Left cardiac atrium (tissue), 4 donors: Measurements from ENCODE around the gene FLCN. TPM values are rescaled to one million over a fixed set of nuclear protein-coding genes. Genes with fewer than 3 reads are reported as not detected.

Source experiments
- ATAC-seq, 2 donors: fragments of 200-7000 bp; cut with Tn5 transposase; one replicate each; pipeline ENCODE4 v1.9.1; 2020; ENCODE audit warnings: mild to moderate bottlenecking in 2 of 2, moderate library complexity in 2 of 2
- DNase-seq: peaks from one replicate; pipeline ENCODE4 v3.0.0-alpha.2; 2020
- intact Hi-C, 2 donors: fragments of 100-400 bp; cut with DNase I; formaldehyde crosslinking; loops; one replicate each; pipeline versions ENCODE4 v1.14.1 to v1.15.1; 2022 to 2023
- total RNA-seq, 2 donors: library from RNA; stranded (reverse); fragmentation: NEBNext Ultra II Directional; extraction: Animal tissue kit (Norgen Biotek cat#: 25700); gene quantifications; one replicate each; pipeline ENCODE4 v1.2.1, GENCODE V29; 2021
- donor health status: DM: no; HTN: yes; CAD: no.
- donor health status: DM: no; HTN: yes; CAD: no; lungs with severe emphysema.
- donor health status: DM: yes; HTN: yes; CAD: no.
- donor health status: Dilated cardiomyopathy.

The FLCN gene
- total RNA-seq, 2 donors from 2014 or later: 36.6 to 48.4 TPM

DNA sequence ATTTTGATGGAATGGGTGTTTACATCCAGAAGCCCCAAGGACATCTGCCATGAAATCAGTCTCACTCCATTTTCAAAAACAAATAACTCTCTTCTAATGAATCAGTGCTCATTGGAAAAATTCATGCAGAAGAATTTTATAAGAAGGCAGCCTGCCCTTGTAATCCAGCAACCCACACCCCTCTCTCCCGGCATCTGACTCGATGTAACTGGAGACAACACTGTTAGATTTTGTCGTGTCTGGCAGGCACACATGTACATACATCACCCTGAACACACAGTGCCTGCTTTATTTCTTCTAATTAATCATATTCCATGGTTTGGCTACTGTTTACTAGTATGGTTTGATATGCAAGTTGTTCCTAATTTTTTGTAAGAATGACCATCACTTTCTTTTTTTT is 19.0 kb downstream of the FLCN start:
- DNase-seq: no peak
- intact Hi-C loops: no loop called here
- no peak for ATAC-seq

DNA sequence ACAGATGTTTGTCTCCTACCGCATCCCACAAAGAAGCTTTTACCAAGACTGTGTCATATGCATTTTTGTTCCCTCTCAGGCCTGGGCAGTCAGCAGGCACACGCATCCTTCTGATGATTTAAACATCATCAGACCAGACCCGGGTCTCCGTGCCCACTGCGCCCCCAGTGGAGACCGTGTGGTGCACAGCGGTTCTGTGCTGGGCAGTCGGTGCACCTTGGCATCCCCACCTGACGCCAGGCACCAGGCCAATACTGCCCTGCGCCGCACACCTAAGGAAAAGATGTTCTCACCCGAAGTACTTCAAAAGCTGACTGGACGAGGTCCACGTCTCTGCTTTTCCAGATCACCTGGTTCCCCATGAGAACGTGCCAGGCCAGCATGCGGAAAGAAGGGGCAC is 20.2 kb downstream of the FLCN start:
- DNase-seq (no peak), ATAC-seq (no peak)
- intact Hi-C loops: no loop called here

DNA sequence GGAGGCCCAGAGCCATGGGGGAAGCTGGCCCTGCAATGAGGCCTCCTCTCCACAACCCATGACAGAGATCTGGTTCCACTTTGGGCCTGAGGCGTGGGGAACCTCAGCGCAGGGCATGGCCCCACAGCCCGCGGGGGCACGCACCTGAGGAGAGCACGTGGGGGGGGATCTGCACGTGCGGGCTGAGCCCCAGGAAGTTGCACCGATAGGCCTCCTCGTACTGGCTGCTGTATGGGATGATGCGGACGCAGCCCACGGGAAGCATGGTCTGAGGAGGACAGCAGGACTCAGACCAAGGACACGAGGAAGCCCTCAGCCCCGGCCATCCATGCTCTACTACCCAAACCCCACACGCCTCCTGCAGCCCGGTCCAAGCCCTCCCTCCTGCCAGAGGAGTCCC is 20.7 kb downstream of the FLCN start:
- no peak for DNase-seq
- no peak for ATAC-seq
- intact Hi-C loops: no loop called here

DNA sequence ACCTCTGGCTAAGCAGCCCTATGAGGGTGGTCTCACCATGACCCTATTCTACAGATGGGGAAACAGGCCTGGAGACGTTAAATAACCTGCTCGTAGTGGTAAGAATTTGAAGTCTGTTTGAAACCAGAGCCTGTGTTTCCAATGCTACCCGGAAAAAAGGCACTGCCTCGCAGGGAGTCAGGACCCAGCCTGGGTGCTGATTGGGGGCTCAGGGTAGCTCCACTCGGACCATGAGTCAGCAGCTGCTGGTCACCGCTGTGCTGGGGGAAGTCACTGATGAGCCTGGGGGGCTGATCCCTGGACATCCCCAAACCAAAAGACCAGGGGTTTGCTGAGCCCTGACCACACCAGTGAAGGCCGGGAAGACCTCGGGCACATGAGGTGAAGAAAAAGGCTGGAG is 21.4 kb downstream of the FLCN start:
- DNase-seq (no peak), ATAC-seq (no peak)
- intact Hi-C loops: no loop called here

DNA sequence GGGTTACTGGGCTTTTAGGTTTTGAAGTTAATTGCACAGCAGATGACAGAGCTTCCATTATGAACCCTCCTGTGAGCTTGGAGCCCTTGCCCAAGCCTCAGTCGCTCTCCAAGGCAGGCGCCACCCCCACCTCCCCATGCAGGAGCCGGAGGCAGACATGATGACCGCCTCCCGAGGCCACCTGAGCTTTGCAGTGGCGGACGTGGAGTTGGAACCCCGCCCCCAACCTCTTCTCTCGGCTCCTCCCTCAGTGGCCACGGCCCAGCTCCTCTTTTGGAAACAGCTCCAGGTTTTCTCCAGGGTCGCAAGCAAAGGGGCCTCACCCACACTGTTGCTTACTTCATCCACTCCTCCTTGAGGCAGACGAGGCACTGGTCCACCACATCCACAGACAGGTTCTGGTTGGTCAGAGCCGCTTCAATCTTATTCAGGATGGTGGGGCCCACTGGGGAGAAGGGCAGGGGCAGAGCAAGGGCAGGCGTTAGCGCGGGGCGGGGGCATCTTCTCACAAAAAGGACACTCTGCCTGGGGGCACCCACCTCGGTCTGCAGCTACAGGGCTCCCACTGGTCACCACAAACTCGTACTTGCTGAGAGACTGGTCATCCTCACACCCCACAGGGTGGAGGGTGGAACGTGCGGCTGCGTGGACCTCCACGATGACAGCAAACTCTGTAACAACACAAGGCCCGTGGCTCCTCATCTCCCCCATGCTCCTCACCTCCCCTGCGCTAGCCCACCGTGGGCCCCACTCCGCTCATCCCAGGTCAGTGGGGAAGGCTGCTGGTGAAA is 22.1 kb downstream of the FLCN start:
- intact Hi-C loops: no loop called here
- no peak for ATAC-seq
- no peak for DNase-seq

DNA sequence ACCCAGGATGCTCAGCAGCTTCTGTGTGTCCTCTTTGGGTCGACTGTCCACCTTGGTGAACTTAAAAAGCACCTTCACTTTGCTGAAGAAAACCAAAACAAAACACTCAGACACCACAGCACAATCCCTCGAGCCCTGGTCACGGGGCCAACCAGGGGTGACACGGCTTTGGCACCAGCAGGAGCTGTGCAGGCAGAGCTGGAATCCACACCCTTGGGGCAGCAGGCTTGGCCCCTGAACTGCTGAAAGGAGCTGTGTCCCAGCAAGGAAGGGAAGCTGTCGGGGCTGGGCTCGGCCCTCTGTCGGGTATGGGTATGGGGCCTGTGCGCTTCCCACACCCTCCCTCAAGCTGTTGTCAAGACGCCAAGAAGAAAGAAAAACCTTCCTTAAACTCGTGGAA is 23.2 kb downstream of the FLCN start:
- ATAC-seq (peak in 1 of 2 donors; percentile 62), DNase-seq (no peak)
- intact Hi-C loops: no loop called here

DNA sequence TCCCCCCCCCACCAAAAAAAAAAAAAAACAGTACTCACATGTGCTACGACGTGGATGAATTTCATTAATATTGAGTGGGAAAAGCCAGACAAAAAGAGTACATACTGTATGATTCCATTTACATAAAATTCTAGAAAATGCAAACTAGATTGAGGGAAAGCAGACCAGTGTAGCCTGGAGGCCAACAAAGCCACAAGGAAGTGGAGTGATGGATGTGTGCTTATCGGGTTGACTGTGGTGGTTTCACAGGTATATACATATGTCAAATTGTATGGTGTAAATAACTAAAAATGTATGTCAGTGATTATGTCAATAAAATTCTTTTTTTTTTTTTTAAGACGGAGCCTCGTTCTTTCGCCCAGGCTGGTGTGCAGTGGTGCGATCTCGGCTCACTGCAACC is 29.0 kb downstream of the FLCN start:
- DNase-seq (no peak), ATAC-seq (no peak)
- intact Hi-C loops: no loop called here

DNA sequence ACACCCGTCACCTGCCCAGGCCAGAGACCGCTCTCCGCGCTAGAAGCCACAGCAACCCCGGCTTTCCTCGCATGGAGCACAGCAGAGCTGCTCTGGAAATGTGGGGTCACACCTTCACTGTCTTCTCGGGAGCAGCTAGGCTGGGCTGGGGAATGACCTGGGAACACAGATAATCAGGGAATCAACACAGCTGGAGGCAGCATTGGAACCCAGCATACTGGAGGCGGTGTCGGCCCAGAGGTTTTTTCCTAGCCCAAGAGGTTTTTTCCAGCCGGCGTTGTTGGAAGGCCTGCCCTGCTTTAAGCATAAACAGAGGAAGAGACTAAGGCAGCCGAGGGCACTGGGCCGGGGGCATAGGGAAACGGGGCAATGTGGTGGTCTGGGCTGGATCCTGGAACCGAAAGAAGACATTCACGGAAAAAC is 30.0 kb downstream of the FLCN start:
- intact Hi-C loops: no loop called here
- no peak for DNase-seq
- peak in 1 of 2 donors; percentile 7 for ATAC-seq

DNA sequence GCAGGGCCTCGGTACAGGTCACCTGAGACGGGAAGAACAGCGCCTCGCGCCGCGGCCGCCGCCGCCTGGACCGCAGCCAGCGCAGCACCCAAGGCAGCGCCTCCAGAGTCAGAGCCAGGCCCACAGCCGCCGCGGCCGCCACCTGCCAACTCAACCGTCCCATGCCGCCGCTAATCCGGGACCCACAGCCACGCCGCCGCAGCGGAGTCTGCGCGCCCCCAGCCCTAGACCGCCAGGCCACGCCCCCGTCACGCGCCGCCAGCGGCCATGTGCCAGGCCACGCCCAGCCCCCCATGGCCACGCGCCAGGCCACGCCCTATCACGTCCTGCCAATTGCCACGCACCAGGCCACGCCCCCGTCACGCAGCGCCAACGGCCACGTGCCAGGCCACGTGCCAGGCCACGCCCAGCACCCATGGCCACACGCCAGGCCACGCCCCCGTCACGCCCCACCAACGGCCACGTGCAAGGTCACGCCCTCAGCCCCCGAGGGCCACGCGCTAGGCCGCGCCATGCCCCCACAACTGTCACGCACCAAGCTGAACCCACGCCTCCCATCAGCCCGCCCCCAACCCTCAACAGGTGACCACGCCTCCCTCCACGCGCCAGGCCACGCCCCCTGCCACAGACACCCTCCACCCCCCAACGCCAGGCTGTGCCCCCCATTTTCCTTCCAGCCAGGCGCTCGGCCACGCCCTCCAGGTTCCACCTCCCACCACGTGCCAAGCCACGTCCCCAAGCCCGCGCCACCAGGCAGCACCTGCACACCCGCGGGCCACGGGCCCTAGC is 30.6 kb downstream of the FLCN start, which contains the start of gene PLD6:
Gene PLD6, minus strand, starts transcription at position 210 of the 789 bp plus-strand sequence. Its CDS starts 47 bp downstream, at position 163.
- intact Hi-C loops: no loop called here
- peak; percentile 83 for DNase-seq
- ATAC-seq: peak; percentile 71 to 72

DNA sequence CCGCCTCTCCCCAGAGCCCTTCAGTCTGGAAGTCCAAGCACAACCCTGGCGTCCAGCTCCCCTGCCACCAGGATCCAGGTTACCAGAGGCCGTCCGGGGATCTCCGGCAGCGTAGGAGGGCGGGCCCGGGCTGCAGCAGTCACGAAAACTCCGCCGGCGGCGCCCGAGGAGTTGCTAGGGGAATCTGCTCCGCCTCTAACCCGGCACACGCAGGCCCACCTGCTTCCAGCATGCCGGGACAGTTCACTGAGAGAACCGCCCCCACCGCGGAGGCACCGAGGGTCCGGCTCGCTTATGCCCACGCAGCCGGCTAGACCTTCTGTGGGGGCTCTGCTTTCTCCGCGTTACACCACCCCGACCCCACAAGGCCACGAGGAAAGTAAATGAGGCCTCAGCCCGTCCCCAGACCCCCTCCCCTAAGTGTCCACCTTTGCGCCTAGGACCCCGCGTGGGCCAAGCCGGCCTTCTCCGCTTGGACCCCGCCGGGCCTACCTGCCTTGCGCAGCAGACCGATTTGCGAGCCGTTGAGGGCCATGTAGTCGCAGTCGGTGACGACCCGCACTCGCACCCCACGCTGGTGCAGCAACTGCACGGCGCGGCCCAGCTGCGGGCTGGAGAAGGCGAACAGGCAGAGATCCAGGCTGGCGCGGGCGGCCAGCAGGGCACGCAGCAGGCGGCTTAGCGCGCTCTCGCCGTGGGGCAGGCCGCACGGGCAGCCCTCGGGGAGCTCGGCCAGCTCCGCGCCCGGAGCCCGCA is 31.4 kb downstream of the FLCN start:
- peak; percentile 38 to 61 for ATAC-seq
- peak; percentile 57 for DNase-seq
- intact Hi-C loops: no loop called here

DNA sequence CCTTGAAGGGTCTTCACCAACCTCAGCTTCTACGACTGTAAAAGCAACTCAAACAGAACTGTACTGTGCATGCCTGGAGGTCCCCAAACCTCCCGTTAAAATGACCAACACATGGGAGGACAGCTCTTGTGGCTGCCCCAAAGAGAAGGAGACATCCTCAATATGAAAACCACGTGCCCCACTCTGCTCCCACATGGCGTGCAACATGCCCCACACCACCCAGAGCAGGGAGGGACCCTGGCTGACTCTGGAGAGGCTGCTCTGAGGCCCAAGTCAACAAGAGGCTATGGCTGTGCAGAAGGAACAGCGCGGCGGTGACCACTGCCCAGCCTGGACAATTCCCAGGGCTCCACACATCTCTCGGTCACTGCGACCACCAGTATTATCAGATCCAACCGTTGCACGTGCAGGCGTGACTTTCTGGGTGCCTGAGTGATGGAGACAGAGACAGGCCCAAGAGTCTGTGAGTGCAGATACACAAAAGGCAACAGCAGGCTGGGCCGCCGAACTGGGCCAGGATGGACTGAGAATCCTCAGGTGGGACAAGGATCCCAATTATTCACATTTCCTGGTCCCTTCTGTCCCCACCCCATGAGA is 32.2 kb downstream of the FLCN start:
- no peak for ATAC-seq
- no peak for DNase-seq
- intact Hi-C loops: loop anchor here in 1 of 2 donors (5.0 kb wide), 1 partner anchor 33 kb away; the partner anchor contains the start of gene FLCN

DNA sequence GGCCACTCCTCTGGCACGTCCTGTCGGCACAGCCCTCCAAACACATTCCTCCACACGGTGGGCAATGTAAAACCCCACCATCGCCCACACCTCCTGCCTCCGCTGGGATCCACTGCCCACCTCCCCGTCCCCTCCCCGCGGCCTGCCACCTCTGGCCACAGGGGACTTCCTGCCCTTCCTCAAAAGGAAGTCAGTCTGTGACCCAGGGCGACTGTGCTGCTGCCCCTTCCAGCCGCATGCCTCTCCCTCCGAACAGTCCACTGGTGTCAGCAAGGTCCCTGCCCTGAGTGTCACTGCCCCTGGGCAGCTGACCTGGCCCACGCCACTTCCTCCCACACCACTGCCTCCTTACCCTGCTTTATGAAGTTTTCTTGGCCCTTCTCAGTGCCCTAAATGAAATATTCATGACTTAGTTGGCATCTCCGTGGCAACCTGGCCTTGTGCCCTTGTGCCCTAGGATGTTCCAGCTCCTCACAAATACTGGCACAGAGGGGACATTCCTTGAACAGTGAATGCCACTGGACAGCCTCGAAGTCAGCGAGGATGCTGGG is 32.9 kb downstream of the FLCN start:
- ATAC-seq (peak; percentile 4 to 20), DNase-seq (no peak)
- intact Hi-C loops: loop anchor here in 1 of 2 donors (5.0 kb wide), 1 partner anchor 33 kb away; the partner anchor contains the start of gene FLCN

DNA sequence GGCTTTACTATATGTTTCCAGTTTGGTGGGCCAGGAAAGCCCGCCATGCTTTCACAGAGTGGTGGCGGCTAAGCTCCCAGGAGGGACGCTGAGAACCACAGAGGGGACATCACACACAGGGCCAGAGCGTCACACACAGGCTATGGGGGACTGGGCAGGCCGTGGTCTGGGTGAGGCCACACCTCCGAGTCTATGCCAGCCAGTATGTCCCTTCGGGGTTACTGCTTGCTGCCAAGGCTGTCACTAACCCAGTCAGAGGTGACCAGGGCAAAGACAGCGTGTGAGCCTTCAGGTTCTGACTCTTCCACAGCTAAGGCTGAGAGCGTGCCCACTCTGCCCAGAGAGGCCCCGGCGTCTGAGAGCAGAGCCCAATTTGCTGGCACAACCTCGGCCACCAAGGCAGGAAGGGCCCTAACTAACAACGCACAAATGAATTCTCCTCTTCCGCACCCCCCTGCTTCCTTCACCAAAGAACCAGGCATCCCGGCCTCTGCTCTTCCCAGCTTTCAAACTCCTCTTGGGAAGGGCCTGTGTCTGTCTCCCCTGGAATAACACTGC is 33.7 kb downstream of the FLCN start:
- ATAC-seq (peak in 1 of 2 donors; percentile 9), DNase-seq (no peak)
- intact Hi-C loops: loop anchor here in 1 of 2 donors (5.0 kb wide), 1 partner anchor 34 kb away; the partner anchor contains the start of gene FLCN

DNA sequence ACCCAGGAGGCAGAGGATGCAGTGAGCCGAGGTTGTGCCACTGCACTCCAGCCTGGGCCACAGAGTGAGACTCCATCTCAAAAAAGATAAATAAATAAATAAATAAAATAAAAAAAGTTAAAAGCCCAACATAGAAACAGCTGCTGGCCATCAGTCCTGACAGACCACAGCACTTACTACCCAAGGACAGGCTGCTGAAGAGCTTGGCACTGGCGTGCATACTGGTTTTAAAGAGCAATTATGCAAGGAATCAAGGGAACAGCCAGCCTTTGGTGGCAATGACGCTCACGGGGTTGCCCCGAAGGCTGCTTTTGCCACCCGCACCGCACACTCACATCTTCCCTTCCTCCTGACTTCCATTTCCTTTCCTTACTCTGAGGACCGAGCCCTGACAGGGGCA is 35.1 kb downstream of the FLCN start:
- ATAC-seq (peak in 1 of 2 donors; percentile 20), DNase-seq (peak; percentile 42)
- intact Hi-C loops: loop anchor here in 1 of 2 donors (5.0 kb wide), 1 partner anchor 35 kb away; the partner anchor contains the start of gene FLCN

DNA sequence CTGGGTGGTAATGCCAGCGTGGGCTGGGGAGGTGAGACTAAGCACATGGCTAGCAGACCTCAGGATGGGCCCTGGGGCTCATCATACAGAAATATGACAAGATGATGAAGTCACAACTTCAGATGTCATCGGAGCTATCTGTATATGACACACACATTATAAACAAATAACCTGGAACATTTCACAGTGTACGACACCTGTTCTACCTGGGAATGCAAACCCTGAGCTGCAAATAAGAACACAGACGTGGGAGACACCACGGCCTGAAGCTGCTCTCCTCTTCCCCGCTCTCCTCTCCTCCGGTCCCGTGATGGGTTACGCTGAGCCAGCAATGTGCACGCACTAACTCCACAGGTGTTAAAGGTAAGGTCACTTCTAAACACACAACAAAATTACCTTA is 35.7 kb downstream of the FLCN start:
- DNase-seq: peak; percentile 2
- ATAC-seq: no peak
- intact Hi-C loops: loop anchor here in 1 of 2 donors (5.0 kb wide), 1 partner anchor 36 kb away; the partner anchor contains the start of gene FLCN

DNA sequence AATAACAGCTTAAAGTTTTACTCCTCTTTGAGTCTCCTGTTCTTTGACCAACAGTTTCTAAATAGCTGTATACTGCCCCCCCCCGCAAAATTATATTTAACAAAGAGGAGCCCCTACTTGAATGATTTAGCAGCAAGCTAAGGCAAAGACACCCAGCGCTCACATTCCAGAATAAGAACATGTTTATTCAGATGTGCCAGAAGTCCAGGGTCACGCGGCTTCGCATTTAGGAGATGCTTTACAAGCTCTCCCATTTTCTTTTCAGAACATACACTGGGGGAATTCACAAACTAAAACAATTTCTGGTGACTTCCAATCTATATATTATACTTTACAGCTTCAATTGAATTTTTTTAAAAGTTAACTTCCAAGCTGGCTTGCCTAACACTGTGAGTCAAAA is 36.1 kb downstream of the FLCN start:
- ATAC-seq (no peak), DNase-seq (no peak)
- intact Hi-C loops: loop anchor here in 1 of 2 donors (5.0 kb wide), 1 partner anchor 36 kb away; the partner anchor contains the start of gene FLCN

DNA sequence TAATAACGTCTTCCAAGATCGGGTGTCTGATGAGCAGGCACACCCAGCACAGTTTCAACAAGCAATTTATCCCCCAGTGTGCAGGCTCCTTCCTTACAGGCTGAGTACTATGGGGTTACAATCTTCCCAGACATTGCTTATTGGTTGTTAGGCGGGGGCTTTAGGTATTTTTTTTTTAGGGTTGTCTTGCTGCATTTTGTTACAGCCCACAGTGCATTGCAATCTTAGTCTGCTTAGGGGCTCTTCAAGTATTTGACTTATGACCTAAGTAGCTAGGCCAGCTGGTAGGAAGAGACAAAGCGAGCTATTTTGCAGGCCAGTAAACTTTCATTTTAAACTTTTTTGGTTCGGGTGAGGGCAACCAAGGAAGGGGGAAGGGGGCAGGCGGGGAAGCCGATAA is 36.7 kb downstream of the FLCN start:
- ATAC-seq (no peak), DNase-seq (peak; percentile 5)
- intact Hi-C loops: loop anchor here in 1 of 2 donors (5.0 kb wide), 1 partner anchor 37 kb away; the partner anchor contains the start of gene FLCN

DNA sequence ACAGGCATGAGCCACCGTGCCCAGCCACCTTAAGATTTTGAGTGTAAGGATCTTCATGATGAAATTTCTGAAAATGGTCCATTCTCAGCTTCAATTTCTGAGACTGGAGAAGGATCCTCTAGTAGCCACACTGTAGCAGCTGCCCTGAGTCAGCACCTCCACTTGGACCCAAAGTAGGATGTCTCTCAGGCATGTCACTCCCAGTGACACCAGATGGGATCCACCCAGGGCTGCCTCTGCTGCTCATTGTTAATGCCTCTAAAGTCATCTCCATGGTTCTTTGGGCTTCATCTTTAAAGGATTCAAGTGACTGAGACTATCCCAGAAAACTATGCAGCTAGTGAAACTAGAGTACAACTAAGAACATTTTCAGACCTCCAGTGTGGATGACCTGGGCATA is 38.7 kb downstream of the FLCN start:
- no peak for ATAC-seq
- DNase-seq: peak; percentile 4

More for the DNA sequence above, 38.7 kb downstream of the FLCN start:
- intact Hi-C loops: no loop called here
